DOHH2 (cell line): ENCODE data around the gene IQCM.

Experiments used
- CTCF ChIP-seq: fragments of 200-600 bp; sonication (generic); IDR thresholded peaks from one replicate; pipeline ENCODE4 v1.5.1; 2014; ENCODE audit warnings: antibody characterized with exemption, mild to moderate bottlenecking, low read depth, low read length; ENCODE audit not compliant: poor library complexity, severe bottlenecking
- EZH2phosphoT487 ChIP-seq: fragments of 200-600 bp; sonication (generic); IDR thresholded peaks from 2 replicates; pipeline ENCODE4 v1.6.1; 2017; ENCODE audit warnings: borderline replicate concordance, mild to moderate bottlenecking, antibody characterized with exemption, low read length, moderate library complexity, mixed read lengths

- TF ChIP-seq CTCF (no peak), EZH2phosphoT487 (no peak)
Observed at GRCh38 chr4:149518471-149518870, 297.2 kb downstream of the IQCM start.
